ENCODE measurements around the gene NBEAL2. TPM values are rescaled to one million over a fixed set of nuclear protein-coding genes. Genes with fewer than 3 reads are reported as not detected.
A peak's percentile ranks its signal among the peaks of the same experiment; 100 is the strongest.

The NBEAL2 gene
- total and polyA plus RNA-seq, 10 of the 15 experiments (the other 5 are each of a cell fraction or from before 2014, with no cell fraction given) = 0.07 to 127 (median 29.4) TPM

DNA sequence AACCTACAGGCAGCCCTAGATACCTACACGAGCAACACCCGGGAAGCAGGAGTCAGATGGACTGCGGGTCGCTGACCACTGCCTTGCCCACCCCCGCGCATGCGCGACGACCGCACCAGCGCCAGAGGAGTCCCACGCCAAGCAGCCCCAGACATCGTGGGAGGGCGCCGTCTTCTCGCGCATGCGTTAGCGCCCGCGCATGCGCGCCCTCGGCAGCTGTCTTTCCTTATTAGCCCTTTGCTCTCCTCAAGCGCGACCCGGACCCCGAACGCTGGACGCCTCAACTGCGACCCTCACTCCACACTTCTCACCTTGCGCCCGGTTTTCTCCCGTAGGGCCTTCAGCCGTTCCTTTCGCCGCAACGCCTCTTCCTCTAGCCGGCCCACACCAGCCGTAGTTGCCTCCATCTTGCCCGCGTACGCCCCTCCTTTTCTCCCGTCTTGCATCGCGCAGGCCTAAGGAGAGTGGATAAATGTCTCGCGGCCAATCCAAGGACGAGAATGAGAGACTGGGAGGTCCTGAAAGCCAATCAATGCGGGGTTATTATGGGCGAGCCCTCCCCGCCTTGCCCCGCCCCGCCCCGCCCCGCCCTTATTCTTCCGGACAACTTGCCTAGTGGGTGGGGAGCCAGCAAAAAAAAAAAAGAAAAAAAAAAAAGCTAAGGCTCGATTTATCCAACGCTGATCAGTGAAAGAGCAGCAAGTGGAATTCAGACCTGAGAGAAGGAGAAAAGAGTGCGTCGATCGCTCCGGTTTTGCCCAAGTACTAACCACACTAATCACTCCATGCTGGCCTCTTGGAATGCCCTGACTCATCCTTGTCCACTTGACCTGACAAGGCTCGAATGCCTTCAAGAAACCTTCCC, 2.9 kb upstream of the NBEAL2 start, which contains the start of gene CCDC12 (continued):
- TF ChIP-seq HDGF (IDR thresholded peaks at IDR 0.05) (peak; percentile 98; the same call in 1 of the 2 replicates), NR2F1 (conservative IDR thresholded peaks at IDR 0.05) (peak; percentile 61; the same call in 1 of the 2 replicates), STAT1 (conservative IDR thresholded peaks at IDR 0.05) (0 out of 2 replicates have a peak, but pooled peaks have one; percentile 46), ZNF622 (IDR thresholded peaks at IDR 0.05) (no peak), RELA (IDR thresholded peaks at IDR 0.05; ENCODE audit: borderline replicate concordance, partially characterized antibody) (peak; percentile 32), ZNF217 (IDR thresholded peaks at IDR 0.05) (no peak), SRF (IDR thresholded peaks at IDR 0.05; ENCODE audit: low read depth in 2 of 2, low read length in 2 of 2) (peak in 1 of 2 experiments; percentile 96; a peak in 3 of 4 replicates)
- TF ChIP-seq, protein P1, sequence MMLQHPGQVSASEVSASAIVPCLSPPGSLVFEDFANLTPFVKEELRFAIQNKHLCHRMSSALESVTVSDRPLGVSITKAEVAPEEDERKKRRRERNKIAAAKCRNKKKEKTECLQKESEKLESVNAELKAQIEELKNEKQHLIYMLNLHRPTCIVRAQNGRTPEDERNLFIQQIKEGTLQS (IDR thresholded peaks at IDR 0.05; ENCODE audit: borderline replicate concordance, extremely low read depth, low read depth, low read length) = peak; percentile 53; the same call in 1 of the 2 replicates

DNA sequence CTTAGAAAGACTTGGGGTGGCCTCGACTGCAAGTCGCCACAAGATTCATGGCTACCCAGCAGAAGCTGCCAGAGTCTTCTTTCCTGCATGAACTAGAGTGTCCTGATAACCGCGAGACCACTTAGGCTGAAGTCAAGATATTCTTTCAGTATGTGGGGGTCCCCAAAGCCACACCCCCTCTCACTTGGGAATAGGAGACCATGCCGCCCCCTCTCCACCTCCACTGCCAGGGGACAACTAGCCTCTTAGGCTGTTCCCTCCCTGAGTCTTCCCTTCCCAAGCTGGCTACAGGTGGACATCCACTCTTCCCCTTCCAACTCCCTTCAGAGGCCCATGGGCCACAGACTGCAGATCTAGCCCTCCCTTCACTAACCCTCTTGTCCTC, 1.7 kb upstream of the NBEAL2 start:
- BruUV-seq (replicated peaks) = no TSS peak
- H3K27ac ChIP-seq (ENCODE audit: control insufficient read depth, insufficient read depth) = no peak overlapping the region
- no peaks in the 10 kb centered on the region for H4K20me1 ChIP-seq (ENCODE audit: control insufficient read depth, insufficient read depth)
- WGBS (ENCODE audit: insufficient coverage, insufficient replicate concordance, low lambda C conversion rate, missing lambda C conversion rate) = 92% methylated on average over 5 of the region's 5 CpGs
- peak overlapping the region; percentile 44; the same call in 1 of the 2 replicates for H3K4me2 ChIP-seq (ENCODE audit: control insufficient read depth, insufficient read depth)
- H3K4me3 ChIP-seq = no peak overlapping the region
- no peaks in the 10 kb centered on the region for H3K9me3 ChIP-seq (replicated peaks; ENCODE audit: control insufficient read depth, insufficient read depth, low read length)
- H3K79me2 ChIP-seq (ENCODE audit: control insufficient read depth, insufficient read depth, low read length) = peaks cover 71% of the 10 kb centered on the region
- no peak overlapping the region for H3K9ac ChIP-seq (ENCODE audit: control insufficient read depth, insufficient read depth, low read length)
- ATAC-seq (no peak), FAIRE-seq (no peak), DNase-seq (ENCODE audit: low read depth, low spot score) (no peak)
- intact Hi-C loops (cut with micrococcal nuclease; ENCODE audit: unreplicated experiment) (no loop called here), in situ Hi-C loops (cut with MboI) (no loop called here)
- ChIA-PET POLR2A (interaction anchor here (0.7 to 2.6 kb wide), 8 partner anchors 10 to 52 kb away, joined by 3 to 10 read pairs (median 6); no protein-coding TSS in a partner anchor), CTCF (interaction anchor here (0.9 to 1.5 kb wide), 3 partner anchors 10 to 58 kb away, joined by 3 read pairs; no protein-coding TSS in a partner anchor), RAD21 (ENCODE audit: unreplicated experiment) (interaction anchor here (1.1 to 2.7 kb wide), 4 partner anchors 9 to 47 kb away, joined by 3 to 18 read pairs (median 3); no protein-coding TSS in a partner anchor), SMC1A (ENCODE audit: uncharacterized antibody, unreplicated experiment) (interaction anchor here (0.6 to 9.6 kb wide), 7 partner anchors 10 to 647 kb away, joined by 3 to 126 read pairs (median 4); no protein-coding TSS in a partner anchor)
- H3K27me3 ChIP-seq (replicated peaks in 1 of 2; ENCODE audit: control insufficient read depth in 2 of 2, insufficient read depth in 2 of 2, low read length in 1 of 2) = no peaks in the 10 kb centered on the region
- H2AFZ ChIP-seq (ENCODE audit: control insufficient read depth, low read depth, low read length) = no peak overlapping the region
- H3K36me3 ChIP-seq (ENCODE audit: control insufficient read depth in 2 of 2, insufficient read depth in 2 of 2, low read length in 1 of 2) = no peaks in the 10 kb centered on the region
- peaks cover 29% of the 10 kb centered on the region for H3K4me1 ChIP-seq (ENCODE audit: control insufficient read depth, insufficient read depth, low read length)
- TF ChIP-seq HCFC1 (IDR thresholded peaks at IDR 0.05; ENCODE audit: low read length) (no peak), SIX5 (IDR thresholded peaks at IDR 0.05; ENCODE audit: low read depth, low read length, severe bottlenecking) (no peak), MYC (IDR thresholded peaks at IDR 0.05; ENCODE audit: insufficient read depth, insufficient read length, insufficient replicate concordance, low read length, severe bottlenecking) (no peak), MXI1 (IDR thresholded peaks at IDR 0.05; ENCODE audit: low read depth, low read length) (no peak), LARP7 (IDR thresholded peaks at IDR 0.05) (no peak)
- TF ChIP-seq, protein P2, sequence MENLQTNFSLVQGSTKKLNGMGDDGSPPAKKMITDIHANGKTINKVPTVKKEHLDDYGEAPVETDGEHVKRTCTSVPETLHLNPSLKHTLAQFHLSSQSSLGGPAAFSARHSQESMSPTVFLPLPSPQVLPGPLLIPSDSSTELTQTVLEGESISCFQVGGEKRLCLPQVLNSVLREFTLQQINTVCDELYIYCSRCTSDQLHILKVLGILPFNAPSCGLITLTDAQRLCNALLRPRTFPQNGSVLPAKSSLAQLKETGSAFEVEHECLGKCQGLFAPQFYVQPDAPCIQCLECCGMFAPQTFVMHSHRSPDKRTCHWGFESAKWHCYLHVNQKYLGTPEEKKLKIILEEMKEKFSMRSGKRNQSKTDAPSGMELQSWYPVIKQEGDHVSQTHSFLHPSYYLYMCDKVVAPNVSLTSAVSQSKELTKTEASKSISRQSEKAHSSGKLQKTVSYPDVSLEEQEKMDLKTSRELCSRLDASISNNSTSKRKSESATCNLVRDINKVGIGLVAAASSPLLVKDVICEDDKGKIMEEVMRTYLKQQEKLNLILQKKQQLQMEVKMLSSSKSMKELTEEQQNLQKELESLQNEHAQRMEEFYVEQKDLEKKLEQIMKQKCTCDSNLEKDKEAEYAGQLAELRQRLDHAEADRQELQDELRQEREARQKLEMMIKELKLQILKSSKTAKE (IDR thresholded peaks at IDR 0.05; ENCODE audit: low read depth, poor library complexity, severe bottlenecking) = no peak

Measured in GM12878 (cell line).